ENCODE data around the gene TMEM271. TPM values are rescaled to one million over a fixed set of nuclear protein-coding genes. Genes with fewer than 3 reads are reported as not detected.

Gene TMEM271
- total RNA-seq, 2 experiments from 2014 or later, result not detected

DNA sequence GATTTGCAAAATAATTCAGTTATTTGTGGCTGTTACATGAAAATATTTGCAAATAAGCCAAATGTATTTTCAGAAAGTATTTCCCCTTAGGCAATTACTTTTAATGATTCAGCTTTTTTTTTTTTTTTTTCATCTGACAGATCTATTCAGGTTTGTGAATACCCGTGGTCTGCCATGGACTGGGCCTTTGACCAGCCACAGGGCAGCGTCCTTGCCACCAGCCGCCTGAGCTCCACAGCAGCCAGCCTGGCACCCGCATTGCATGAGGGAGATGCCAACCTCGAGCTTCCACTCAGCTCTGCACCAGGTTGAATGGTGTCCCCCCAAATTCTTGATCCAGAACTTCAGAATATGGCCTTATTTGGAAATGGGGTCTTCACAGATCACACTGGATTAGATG lies 14.7 kb downstream of the TMEM271 start:
- H3K9me3 Mint-ChIP-seq, result peaks cover 21% of the 10 kb centered on the region
- peaks cover 12% of the 10 kb centered on the region for H3K27me3 Mint-ChIP-seq
- H3K27ac Mint-ChIP-seq, result no peak overlapping the region
- Histone ChIP-seq H3K27me3 (ENCODE audit: control insufficient read depth in 1 of 2, insufficient read depth in 2 of 2, low read length in 2 of 2) (no peaks in the 10 kb centered on the region), H3K4me3 (ENCODE audit: low read length) (no peak overlapping the region), H3K36me3 (ENCODE audit: insufficient read depth, low read length) (no peaks in the 10 kb centered on the region), H3K4me1 (ENCODE audit: insufficient read depth, low read length) (no peaks in the 10 kb centered on the region), H3K27ac (ENCODE audit: low read depth in 1 of 2, low read length in 2 of 2) (no peak overlapping the region), H3K9me3 (ENCODE audit: control insufficient read depth in 1 of 2, insufficient read depth in 1 of 2, low read length in 2 of 2) (peaks cover 0 to 27% of the 10 kb centered on the region in 2 experiments)
- intact Hi-C loops (cut with DNase I, micrococcal nuclease), result no loop called here
- no peaks in the 10 kb centered on the region for H3K4me1 Mint-ChIP-seq (ENCODE audit: low read depth)
- H3K4me3 Mint-ChIP-seq, result no peak overlapping the region
- ATAC-seq (ENCODE audit: poor library complexity) (no peak), DNase-seq (no peak)
- TF ChIP-seq, protein P1, sequence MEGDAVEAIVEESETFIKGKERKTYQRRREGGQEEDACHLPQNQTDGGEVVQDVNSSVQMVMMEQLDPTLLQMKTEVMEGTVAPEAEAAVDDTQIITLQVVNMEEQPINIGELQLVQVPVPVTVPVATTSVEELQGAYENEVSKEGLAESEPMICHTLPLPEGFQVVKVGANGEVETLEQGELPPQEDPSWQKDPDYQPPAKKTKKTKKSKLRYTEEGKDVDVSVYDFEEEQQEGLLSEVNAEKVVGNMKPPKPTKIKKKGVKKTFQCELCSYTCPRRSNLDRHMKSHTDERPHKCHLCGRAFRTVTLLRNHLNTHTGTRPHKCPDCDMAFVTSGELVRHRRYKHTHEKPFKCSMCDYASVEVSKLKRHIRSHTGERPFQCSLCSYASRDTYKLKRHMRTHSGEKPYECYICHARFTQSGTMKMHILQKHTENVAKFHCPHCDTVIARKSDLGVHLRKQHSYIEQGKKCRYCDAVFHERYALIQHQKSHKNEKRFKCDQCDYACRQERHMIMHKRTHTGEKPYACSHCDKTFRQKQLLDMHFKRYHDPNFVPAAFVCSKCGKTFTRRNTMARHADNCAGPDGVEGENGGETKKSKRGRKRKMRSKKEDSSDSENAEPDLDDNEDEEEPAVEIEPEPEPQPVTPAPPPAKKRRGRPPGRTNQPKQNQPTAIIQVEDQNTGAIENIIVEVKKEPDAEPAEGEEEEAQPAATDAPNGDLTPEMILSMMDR (IDR thresholded peaks at IDR 0.05), result no peak
- POLR2A ChIA-PET, result no interaction called here
- CTCF ChIA-PET, result no interaction called here
- H3K36me3 Mint-ChIP-seq (ENCODE audit: low read depth), result no peaks in the 10 kb centered on the region

DNA sequence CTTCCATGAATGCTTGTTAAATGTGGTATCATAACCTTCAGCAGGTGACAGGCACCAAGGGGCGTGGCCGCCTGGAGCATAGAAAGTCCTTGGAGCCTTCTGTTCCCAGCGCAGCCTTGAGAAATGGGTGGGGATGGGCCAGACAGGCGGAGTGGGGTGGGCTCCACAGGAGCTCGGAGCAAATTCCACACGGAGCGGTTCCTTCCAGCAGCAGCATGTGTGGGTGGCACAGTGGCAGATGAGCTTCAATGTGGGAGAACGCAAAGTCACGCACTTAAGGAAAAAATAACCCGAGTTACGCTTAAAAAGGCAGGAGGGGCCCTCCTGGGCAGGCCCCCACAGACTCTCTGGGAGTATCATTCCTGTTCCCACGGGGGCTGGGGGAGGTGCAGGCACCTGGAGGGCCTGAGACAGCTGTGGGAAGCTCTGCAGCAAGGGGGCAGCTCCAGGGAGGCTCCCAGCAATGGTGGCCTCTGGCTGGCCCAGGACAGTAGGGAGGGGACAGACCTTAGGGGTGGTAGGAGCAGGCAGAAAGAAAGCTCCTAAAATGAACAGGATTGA lies 15.3 kb downstream of the TMEM271 start:
- no peaks in the 10 kb centered on the region for H3K4me1 Mint-ChIP-seq (ENCODE audit: low read depth)
- no peak overlapping the region for H3K4me3 Mint-ChIP-seq
- no peak for DNase-seq
- H3K36me3 Mint-ChIP-seq (ENCODE audit: low read depth), result no peaks in the 10 kb centered on the region
- H3K9me3 ChIP-seq (ENCODE audit: control insufficient read depth in 1 of 2, insufficient read depth in 1 of 2, low read length in 2 of 2), result peaks cover 0 to 33% of the 10 kb centered on the region in 2 experiments
- no peaks in the 10 kb centered on the region for H3K36me3 ChIP-seq (ENCODE audit: insufficient read depth, low read length)
- H3K4me3 ChIP-seq (ENCODE audit: low read length), result no peak overlapping the region
- TF ChIP-seq, protein P1 (IDR thresholded peaks at IDR 0.05), result no peak
- H3K27me3 ChIP-seq (ENCODE audit: control insufficient read depth in 1 of 2, insufficient read depth in 2 of 2, low read length in 2 of 2), result no peaks in the 10 kb centered on the region
- ATAC-seq (ENCODE audit: poor library complexity), result no peak
- intact Hi-C loops (cut with DNase I, micrococcal nuclease), result no loop called here
- H3K27ac Mint-ChIP-seq, result no peak overlapping the region
- CTCF ChIA-PET, result no interaction called here
- H3K27ac ChIP-seq (ENCODE audit: low read depth in 1 of 2, low read length in 2 of 2), result no peak overlapping the region
- no peaks in the 10 kb centered on the region for H3K4me1 ChIP-seq (ENCODE audit: insufficient read depth, low read length)
- POLR2A ChIA-PET, result no interaction called here
- peaks cover 21% of the 10 kb centered on the region for H3K9me3 Mint-ChIP-seq
- H3K27me3 Mint-ChIP-seq, result peaks cover 12% of the 10 kb centered on the region

DNA sequence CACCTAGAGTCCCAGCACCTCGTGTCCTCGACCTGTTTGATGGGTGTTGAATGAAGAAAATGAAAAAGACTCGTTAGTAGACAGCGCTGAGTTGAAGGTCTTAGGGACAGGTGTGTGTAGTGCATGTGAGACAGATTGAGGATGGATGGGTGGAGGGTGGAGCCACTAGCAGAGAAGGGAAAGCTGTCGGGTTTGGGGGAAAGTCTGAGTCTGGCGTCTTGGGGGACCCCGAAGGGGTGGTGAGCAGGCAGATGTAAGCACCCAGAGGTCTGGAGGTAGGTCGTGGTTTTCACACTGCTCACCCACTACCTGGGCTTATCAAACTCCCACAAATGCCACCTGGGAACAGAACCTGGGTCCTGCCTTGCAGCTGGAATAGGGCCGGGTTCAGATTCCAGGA lies 16.0 kb downstream of the TMEM271 start:
- DNase-seq, result no peak
- Mint-ChIP-seq H3K36me3 (ENCODE audit: low read depth) (no peaks in the 10 kb centered on the region), H3K4me1 (ENCODE audit: low read depth) (no peaks in the 10 kb centered on the region), H3K4me3 (no peak overlapping the region), H3K27me3 (peaks cover 7% of the 10 kb centered on the region), H3K27ac (no peak overlapping the region), H3K9me3 (peaks cover 21% of the 10 kb centered on the region)
- Histone ChIP-seq H3K27ac (ENCODE audit: low read depth in 1 of 2, low read length in 2 of 2) (no peak overlapping the region), H3K36me3 (ENCODE audit: insufficient read depth, low read length) (no peaks in the 10 kb centered on the region), H3K4me1 (ENCODE audit: insufficient read depth, low read length) (no peaks in the 10 kb centered on the region), H3K9me3 (ENCODE audit: control insufficient read depth in 1 of 2, insufficient read depth in 1 of 2, low read length in 2 of 2) (peaks cover 0 to 40% of the 10 kb centered on the region in 2 experiments), H3K27me3 (ENCODE audit: control insufficient read depth in 1 of 2, insufficient read depth in 2 of 2, low read length in 2 of 2) (no peaks in the 10 kb centered on the region), H3K4me3 (ENCODE audit: low read length) (no peak overlapping the region)
- ChIA-PET POLR2A (no interaction called here), CTCF (no interaction called here)
- intact Hi-C loops (cut with DNase I, micrococcal nuclease), result no loop called here
- TF ChIP-seq, protein P1 (IDR thresholded peaks at IDR 0.05), result no peak
- ATAC-seq (ENCODE audit: poor library complexity), result no peak

All from CD4-positive, alpha-beta T cell (primary cell).